Stimulated activated CD4-positive, alpha-beta T cell treated with anti-CD3 and anti-CD28 coated beads, Interleukin-4, amount 100 ng/mL, for 1 hour (primary cell): ENCODE measurements around the gene NEB.
"Not testable (repeated sequence)": the region's sequence is repeated elsewhere in the genome, so short reads cannot be mapped to it uniquely, and the experiment has no call there.

ENCODE experiments used
- DNase-seq: peaks from one replicate; pipeline ENCODE4 v3.0.0-alpha.2; 2020

The NEB gene

DNA sequence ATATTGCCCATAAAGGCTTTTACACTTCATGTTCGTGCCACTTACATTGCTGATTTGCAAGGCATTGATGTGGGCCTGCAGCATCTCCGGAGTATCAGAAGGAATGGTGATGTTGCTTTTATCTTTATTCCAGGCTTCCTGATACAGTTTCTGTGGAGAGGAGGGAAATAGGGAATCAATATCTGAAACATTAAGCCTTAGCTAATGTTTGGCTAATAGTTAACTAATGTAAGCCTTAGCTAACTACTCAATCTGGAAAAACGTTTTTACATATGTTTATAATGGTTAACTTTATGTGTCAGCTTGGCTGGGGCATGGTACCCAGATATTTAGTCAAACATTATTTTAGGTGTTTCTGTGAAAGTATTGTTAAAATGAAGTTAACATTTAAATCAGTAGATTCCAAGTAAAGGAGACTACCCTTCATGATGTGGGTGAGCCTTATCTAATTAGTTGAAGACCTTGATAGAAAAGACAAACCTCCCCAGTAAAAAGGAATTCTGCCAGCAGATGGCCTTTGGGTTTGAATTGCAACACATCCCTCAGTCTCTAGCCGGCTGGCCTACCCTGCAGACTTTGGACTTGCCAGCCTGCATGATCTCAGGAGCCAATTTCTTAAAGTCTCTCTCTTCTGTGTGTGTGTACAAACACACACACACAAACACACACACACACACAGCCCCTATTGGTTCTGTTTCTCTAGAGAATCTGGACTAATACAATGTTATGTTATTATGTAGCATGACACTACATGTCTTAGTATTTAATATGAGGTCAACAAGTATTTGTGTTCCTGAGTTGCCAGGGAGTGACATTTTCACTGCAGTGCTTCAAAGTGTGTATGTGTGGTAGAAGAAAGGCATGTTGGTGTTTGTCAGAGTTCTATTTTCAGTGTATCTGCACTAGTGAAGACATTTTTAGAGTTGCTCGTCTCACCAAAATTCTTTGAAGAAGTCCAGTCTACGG, 126.5 kb downstream of the NEB start:
- not testable (repeated sequence) for DNase-seq

DNA sequence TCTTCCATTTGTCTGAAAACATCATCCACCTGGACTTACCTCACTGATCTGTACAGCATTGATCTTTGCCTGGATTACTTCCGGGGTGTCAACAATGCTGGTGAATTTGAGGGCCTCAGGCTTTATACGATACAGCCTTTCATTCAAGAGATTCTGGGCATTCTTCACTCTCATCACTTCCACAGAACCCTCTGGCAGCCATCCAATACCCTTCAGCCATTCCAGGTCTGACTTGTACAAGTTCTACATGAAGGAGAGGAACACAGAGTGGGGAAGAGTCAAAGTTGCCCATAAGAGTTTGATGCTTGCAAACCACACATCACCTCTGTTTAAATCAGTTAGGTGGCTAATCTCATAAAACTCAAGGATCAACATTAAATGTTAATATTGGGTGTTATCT, 130.7 kb downstream of the NEB start:
- not testable (repeated sequence) for DNase-seq

DNA sequence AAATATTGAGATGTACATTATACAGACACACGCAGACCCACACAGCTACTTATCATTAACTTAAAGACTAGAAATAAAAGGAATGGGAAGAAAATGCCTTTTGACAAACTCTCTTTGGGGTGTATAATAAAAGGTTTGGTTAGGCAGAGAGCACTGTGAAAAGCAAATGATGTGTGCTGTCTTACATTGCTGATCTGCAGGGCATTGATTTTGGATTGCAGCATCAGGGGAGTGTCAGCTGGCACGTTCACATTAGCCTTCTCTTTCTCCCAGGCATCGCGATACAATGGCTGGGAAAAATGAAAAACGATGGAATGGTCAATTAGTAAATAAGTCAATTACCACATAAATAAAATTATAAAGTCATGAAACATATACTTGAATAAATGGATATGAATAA, 131.9 kb downstream of the NEB start:
- DNase-seq, result not testable (repeated sequence)

DNA sequence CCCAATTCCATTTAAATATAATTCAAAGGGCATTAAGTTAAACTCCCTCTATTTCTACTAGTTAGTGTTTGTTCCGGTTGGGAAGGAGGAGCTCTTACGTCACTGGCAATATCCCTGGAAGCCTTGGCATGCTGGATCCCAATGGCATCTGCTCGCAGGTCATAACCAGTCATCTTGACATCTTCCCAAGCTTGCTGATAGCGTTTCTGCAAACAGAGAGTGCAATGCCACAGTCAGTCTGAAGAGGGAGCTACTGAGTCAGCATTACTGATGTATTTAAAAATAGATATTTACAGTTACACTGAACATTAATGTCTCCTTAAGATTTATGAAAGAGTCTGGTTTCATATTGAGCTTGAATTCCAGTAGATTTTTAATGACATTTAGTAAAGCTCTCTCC, 132.5 kb downstream of the NEB start:
- not testable (repeated sequence) for DNase-seq

DNA sequence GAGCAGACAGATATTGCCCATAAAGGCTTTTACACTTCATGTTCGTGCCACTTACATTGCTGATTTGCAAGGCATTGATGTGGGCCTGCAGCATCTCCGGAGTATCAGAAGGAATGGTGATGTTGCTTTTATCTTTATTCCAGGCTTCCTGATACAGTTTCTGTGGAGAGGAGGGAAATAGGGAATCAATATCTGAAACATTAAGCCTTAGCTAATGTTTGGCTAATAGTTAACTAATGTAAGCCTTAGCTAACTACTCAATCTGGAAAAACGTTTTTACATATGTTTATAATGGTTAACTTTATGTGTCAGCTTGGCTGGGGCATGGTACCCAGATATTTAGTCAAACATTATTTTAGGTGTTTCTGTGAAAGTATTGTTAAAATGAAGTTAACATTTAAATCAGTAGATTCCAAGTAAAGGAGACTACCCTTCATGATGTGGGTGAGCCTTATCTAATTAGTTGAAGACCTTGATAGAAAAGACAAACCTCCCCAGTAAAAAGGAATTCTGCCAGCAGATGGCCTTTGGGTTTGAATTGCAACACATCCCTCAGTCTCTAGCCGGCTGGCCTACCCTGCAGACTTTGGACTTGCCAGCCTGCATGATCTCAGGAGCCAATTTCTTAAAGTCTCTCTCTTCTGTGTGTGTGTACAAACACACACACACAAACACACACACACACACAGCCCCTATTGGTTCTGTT, 137.2 kb downstream of the NEB start:
- DNase-seq, result not testable (repeated sequence)

DNA sequence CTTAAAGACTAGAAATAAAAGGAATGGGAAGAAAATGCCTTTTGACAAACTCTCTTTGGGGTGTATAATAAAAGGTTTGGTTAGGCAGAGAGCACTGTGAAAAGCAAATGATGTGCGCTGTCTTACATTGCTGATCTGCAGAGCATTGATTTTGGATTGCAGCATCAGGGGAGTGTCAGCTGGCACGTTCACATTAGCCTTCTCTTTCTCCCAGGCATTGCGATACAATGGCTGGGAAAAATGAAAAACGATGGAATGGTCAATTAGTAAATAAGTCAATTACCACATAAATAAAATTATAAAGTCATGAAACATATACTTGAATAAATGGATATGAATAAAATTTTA, 142.4 kb downstream of the NEB start:
- DNase-seq, result not testable (repeated sequence)

DNA sequence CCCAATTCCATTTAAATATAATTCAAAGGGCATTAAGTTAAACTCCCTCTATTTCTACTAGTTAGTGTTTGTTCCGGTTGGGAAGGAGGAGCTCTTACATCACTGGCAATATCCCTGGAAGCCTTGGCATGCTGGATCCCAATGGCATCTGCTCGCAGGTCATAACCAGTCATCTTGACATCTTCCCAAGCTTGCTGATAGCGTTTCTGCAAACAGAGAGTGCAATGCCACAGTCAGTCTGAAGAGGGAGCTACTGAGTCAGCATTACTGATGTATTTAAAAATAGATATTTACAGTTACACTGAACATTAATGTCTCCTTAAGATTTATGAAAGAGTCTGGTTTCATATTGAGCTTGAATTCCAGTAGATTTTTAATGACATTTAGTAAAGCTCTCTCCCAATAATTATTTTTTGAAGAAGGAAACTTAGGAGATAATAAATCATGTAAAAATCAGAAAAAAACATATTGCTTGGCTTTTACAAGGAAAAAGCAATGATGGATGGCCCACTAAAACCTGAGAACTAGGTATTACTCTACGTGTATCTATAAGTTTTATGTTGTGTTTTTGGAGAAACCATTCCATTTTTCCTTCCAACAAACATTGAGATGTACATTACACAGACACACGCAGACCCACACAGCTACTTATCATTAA, 142.9 kb downstream of the NEB start:
- DNase-seq, result not testable (repeated sequence)

DNA sequence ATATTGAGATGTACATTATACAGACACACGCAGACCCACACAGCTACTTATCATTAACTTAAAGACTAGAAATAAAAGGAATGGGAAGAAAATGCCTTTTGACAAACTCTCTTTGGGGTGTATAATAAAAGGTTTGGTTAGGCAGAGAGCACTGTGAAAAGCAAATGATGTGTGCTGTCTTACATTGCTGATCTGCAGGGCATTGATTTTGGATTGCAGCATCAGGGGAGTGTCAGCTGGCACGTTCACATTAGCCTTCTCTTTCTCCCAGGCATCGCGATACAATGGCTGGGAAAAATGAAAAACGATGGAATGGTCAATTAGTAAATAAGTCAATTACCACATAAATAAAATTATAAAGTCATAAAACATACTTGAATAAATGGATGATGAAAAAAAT, 153.0 kb downstream of the NEB start:
- DNase-seq, result not testable (repeated sequence)

DNA sequence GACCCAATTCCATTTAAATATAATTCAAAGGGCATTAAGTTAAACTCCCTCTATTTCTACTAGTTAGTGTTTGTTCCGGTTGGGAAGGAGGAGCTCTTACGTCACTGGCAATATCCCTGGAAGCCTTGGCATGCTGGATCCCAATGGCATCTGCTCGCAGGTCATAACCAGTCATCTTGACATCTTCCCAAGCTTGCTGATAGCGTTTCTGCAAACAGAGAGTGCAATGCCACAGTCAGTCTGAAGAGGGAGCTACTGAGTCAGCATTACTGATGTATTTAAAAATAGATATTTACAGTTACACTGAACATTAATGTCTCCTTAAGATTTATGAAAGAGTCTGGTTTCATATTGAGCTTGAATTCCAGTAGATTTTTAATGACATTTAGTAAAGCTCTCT, 153.6 kb downstream of the NEB start:
- not testable (repeated sequence) for DNase-seq

DNA sequence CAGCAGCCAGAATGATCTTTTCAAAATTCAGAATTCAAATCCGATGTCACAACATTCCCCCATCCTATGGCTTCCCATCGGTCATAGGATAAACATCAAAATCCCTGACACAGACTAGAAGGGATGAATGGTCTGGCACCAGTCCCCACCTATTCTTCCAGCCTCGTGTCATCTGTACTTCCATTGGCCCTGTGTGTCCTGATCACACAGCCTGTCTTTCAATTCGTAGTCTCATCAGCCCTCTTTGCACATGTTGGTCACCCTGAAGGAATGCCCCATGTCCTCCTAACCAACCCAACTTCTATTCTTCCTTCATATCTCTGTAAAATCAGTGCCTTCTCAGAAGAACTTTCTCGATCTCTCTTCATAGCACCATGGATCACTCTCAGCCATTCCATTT, 157.2 kb downstream of the NEB start:
- DNase-seq, result no peak

DNA sequence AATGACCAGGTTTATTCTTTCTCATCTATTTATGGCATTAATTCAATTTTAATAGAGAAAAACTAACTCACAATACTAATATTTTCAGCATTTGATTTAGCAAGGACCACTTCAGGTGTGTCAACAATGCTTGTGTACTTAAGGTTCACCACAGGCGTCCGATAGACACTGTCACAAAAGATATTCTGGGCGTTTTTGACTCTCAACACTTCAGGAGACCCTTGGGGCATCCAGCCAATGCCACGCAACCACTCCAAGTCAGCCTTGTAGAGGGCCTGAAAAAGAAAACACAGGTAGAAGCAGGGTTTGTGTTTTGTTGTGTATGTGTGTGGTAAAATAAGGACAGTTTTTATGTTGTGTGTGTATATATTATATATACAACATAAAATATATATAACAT, 158.2 kb downstream of the NEB start:
- no peak for DNase-seq

DNA sequence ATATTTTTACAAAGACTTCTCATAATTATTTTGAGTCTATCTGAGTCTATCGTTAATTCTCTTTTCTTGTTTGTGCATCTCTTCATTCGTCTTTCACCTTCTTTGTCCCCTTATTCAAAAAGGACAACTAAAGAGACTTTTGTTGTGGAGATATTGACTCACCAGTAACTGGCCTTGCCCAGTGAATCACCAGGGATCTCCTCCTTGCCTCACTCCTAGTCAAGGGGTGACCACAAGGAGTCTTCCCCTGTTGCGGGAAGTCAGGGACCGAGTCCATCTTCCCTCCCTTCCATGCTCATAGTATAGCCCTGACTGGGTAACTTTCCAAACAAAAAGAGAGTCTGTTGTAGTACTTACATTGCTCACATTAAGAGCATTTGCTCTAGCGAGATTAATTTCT, 158.9 kb downstream of the NEB start:
- no peak for DNase-seq

DNA sequence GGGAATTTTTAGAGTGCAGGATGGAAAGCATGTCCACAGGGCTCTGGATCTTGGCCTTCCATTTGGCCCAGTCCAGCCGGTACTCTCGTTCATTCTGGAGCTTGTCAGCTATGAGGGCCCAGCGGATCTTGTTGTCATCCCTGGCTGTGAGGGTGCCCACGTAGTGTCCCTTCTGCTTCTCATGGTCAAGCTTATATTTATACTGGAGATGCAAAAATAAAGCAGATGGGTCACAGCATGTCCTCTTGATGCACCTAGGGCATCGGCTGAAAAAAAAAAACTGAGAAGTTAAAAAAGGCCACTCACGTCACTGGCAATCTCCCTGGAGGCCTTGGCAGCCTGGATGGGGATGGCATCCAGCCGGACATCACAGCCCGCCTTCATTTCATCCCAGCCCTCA, 164.1 kb downstream of the NEB start:
- DNase-seq, result no peak

DNA sequence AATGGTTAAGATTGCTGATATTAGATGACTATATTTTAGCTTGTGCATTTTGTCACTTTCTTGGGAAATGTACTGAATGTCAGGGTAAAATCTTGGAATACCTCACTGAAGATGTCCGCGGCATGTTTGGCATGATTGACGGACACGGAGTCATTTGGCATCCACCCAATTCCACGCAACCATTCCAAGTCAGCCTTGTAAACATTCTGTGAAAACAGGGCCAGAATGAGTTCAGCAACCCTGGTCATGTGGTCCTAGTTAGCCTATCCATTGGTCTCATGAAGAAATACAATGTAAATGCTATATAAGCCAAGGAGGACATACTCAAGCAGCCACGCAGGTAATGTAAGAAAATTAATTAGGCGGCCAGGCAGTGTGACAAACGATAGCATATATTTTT, 165.1 kb downstream of the NEB start:
- DNase-seq, result no peak

DNA sequence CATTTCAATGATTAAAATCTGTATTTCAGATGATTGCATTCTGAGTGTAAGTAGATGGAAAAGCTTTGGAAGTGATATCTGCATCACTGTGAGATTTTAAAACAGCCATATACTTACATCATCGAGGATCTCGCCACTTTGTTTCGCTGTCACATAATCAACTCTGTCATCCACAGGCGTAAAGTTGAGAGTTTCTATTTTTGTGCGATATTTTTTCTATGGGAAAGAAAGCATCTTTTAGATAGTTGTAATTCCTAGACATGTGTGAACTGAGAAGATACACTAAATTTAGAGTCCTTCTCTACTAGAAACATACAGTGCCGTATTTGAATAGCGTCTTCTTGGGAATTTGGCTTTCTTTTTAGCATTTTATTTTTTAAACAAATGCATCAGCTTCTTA, 165.8 kb downstream of the NEB start:
- DNase-seq, result no peak

DNA sequence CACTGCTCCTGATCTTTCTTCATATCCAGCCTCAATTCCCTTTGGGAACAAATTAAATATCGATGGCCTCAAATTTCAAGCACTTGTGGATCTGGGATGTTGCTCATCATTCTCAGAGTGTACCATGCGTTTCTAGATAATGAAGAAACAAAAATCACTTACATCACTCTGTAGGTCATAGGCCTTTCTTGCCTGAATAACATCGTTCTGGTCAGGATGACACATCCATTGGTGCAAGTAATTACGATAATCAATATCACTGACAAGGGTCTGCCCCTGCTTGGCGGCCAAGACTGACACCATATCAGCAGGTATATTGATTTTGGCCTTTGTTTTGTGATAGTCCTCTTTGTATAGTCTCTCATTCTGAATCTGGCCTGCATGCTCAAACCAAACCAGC, 167.3 kb downstream of the NEB start:
- DNase-seq, result no peak

DNA sequence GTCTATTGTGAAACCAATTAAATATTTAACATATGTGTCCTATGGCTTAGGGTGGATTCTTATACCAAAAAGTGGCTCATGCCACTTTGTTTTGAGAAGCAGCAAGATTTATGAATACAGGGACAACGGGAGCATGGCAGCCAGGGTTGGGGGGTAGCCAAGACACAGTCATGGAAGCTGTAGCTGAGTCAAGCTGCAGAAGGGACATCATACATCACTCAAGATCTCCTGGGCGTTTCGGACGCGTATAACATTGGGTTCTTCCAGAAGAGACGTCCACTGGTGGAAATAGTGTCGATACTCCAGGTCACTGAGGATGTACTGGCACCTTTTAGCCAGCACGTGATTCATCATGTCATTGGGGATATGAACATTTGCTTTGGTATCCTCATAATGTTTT, 171.9 kb downstream of the NEB start:
- DNase-seq, result no peak

DNA sequence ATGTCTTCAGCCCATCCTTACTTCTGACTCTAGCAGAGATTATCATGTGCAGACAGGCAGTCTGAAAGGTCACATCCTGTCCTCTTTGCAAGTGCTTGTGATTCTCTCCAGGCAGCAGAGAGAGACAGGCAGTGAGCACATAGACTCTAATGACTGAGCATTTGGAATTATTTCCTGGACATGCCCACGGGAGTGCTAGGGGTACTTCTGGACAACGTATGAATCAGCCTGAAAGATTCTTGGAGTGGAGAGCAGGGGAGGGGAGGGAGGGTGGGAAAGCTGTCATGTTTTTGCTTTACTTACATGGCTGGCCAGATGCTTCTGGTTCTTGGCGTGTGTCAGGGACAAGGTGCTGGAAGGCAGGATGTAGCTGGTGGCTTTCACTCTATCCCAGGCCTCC, 174.0 kb downstream of the NEB start:
- no peak for DNase-seq

DNA sequence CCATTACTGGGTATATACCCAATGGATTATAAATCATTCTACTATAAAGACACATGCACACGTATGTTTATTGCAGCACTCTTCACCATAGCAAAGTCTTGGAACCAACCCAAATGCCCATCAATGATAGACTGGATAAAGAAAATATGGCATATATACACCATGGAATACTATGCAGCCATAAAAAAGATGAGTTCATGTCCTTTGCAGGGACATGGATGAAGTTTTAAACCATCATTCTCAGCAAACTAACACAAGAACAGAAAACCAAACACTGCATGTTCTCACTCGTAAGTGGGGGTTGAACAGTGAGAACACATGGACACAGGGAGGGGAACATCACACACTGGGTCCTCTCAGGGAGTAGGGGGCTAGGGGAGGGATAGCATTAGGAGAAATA, 174.8 kb downstream of the NEB start:
- not testable (repeated sequence) for DNase-seq

DNA sequence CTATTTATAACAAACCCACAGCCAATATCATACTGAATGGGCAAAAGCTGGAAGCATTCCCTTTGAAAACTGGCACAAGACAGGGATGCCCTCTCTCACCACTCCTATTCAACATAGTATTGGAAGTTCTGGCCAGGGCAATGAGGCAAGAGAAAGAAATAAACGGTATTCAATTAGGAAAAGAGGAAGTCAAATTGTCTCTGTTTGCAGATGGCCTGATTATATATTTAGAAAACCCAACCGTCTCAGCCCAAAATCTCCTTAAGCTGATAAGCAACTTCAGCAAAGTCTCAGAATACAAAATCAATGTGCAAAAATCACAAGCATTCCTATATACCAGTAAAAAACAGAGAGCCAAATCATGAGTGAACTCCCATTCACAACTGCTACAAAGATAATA, 176.4 kb downstream of the NEB start:
- not testable (repeated sequence) for DNase-seq

DNA sequence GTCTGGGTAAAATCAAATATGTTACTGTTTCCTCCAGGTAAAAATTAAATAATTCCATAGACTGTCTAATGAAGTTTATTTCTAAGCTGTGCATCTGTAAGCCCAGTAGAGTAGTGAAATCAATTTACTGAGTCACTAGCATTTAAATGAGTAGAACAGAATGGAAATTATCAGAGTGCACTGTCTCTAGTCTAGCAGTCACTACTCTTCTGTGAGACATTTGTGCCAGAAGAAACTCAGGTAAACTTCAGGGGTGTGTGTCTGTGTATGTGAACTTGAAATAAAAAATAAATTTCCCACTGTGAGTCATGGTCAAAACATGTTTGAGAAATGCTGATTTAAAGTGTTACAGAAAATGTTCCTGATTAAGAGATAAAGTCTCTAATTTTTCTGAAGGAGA, 178.2 kb downstream of the NEB start:
- DNase-seq, result no peak

DNA sequence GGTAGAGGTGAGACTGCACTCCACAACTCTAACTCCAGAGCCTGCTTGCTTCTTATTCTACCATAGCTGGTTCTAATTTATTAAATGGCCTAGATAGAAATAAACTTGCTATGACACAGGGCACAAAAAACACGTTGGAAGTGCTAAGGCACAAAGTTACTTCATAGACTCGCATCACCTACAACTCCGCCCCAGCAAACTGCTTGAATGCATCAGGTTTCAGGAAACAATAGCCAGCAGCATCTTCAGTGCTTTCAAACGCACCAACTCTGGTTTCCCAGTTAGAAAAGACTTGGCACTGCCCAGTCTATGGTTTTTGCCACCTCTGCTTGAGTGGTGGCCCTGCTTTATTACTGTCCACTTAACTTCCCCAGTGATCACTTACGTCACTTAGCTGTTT, 182.0 kb downstream of the NEB start:
- no peak for DNase-seq

DNA sequence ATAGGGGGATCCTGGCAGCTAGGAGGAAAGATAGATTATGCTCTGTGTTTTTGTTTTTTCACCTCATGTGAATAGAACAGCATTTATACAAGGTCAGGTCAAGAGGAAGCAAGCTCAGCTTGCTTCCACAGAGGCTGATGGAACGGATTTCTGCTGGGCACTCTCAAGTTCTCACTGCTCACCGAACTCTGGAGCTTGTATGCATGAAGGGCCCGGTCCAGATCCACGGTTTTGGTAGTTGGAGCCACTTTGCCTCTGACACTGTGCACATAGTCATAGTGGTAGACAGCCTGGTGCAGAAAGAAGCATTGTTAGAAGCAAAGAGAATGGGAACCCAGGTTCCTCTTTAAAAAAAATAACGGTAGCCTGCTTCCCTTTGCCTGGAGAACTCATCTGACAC, 182.7 kb downstream of the NEB start:
- DNase-seq, result no peak

DNA sequence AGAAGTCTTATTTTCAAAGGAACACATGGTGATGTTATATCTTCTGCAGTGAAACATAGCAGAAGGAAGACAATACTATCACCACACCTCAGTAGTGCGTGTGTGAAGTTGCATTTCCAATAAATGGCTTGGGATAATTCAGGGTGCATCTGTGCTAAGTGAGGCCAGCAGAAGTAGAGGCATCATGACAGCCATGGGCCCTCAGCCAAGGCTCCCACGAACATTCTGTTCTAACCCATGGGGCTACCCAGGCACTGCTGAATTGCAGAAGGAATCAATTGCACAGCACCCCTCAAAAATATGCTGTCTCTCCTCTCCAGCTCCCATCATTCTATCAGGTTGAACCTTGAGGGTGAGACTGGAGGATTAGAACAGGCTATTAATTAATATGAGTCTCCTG, 185.1 kb downstream of the NEB start:
- no peak for DNase-seq
